ENCODE measurements around the gene GDAP1L1.
"Not testable (repeated sequence)": the region's sequence is repeated elsewhere in the genome, so short reads cannot be mapped to it uniquely, and the experiment has no call there.

The GDAP1L1 gene

DNA sequence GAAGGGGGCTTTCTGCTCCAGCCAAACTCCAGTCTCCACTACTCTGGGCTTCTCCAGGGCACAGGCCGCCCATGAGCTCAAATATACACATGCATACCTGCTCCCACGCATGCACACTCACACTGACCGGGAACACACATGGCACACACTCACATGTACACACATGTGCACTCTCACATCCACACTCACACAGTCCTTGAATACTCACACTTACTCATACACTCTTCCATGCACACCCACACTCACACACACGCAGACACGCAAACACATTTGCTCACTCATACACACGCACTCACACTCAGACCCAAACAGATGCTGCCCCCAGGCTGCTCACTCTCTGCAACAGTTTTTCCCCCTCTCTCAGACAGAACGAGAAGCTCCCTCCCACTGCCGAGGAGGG is 7.0 kb downstream of the GDAP1L1 start:
- DNase-seq (ENCODE audit: low read depth in 1 of 2, low spot score in 1 of 2), result no peak

DNA sequence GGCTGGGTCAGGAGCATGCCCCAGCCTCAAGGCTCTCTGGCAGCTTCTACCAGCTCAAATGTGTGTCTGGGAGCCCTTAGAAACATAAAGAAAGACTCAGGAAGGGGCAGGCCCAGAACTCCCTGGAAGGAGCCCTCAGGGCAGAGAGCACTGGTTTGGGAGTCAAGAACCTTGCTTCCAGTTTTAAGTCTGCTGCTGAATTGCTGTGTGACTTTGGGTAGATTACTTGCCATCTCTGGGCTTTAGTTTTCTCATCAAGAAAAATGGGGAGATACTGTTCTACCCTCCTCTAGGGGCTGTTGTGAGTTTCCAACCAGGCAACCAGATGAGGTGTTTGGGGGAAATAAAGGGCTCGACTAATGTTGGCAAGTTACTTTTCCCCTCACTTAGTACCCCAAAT is 8.8 kb downstream of the GDAP1L1 start:
- no peak for DNase-seq (ENCODE audit: low read depth in 1 of 2, low spot score in 1 of 2)

DNA sequence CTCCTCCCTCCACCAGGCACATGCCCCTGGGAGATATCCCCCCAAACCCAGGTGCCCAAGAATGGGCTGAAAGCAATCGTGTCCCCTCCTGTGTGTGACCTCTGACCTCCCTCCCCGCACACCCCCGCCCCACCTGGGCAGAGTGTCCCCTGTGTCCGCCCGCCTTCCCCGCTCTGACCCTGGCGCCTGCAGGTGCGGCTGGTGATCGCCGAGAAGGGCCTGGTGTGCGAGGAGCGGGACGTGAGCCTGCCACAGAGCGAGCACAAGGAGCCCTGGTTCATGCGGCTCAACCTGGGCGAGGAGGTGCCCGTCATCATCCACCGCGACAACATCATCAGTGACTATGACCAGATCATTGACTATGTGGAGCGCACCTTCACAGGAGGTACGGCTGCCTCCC is 9.9 kb downstream of the GDAP1L1 start:
- no peak for DNase-seq (ENCODE audit: low read depth in 1 of 2, low spot score in 1 of 2)

DNA sequence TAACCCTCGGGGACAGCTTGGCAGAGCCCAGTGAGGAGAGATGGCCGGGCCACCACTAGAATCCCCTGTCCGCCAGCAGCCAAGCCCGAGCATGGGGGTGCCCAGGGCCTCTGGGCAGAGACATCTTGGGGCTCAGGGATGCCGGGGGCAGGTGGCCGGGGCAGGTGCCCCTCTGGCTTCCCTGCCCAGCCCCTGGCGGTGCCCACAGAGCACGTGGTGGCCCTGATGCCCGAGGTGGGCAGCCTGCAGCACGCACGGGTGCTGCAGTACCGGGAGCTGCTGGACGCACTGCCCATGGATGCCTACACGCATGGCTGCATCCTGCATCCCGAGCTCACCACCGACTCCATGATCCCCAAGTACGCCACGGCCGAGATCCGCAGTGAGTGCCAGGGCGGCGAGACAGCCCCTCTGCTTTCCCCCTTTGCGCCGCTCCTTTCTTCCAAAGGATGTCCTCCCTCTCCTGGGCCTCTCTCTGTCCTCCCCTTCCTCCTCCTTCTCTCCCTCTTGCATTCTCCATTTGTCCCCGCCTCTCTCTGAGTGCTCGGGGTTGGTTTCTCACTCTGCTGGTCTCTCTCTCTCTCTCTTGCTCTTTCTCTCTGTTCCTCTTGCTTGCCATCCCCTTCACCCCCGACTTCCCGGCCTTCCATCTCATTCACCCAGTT is 11.2 kb downstream of the GDAP1L1 start:
- no peak for DNase-seq (ENCODE audit: low read depth in 1 of 2, low spot score in 1 of 2)

GRCh38 chr20:44264287-44264686 is 17.2 kb downstream of the GDAP1L1 start:
- DNase-seq (ENCODE audit: low read depth in 1 of 2, low spot score in 1 of 2), result no peak

GRCh38 chr20:44268802-44269201 is 21.7 kb downstream of the GDAP1L1 start:
- DNase-seq (ENCODE audit: low read depth in 1 of 2, low spot score in 1 of 2), result no peak

- DNase-seq (ENCODE audit: low read depth in 1 of 2, low spot score in 1 of 2), result no peak
These were observed 25.0 kb downstream of the GDAP1L1 start for GRCh38 chr20:44271915-44272663.

- no peak for DNase-seq (ENCODE audit: low read depth in 1 of 2, low spot score in 1 of 2)
These were observed 26.4 kb downstream of the GDAP1L1 start for GRCh38 chr20:44273231-44274215.

DNA sequence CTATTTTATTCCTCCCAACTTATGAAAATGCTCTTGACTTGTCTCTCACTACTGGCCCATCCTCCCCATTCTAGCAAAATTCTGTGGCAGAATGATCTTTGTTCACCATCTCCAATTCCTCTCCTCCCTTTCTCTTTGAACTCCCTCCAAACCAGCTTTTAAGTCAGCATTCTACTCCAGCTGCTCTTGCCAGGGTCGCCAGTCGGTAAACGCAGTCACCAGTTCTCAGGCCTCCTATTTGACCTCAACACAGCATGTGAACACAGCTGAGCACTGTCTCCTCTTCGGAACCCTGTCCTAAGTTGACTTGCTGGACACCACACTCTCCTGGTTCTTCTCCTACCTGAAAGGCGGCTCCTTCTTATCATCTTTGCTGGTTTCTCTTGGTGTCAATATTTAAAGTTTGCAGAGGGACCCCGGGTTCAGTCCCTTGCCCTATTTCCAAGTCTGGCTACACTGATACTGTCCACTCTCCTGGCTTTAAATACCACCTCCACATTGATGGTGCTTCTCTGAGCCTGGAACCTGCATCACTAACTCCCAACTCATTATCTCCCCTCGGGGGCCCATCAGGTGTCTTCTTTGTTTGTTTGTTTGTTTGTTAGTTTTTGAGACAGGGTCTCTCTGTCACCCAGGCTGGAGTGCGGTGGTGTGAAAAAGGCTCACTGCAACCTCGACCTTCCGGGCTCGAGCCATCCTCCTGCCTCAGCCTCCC is 27.4 kb downstream of the GDAP1L1 start:
- no peak for DNase-seq (ENCODE audit: low read depth in 1 of 2, low spot score in 1 of 2)

- no peak for DNase-seq (ENCODE audit: low read depth in 1 of 2, low spot score in 1 of 2)
These were observed 32.1 kb downstream of the GDAP1L1 start for GRCh38 chr20:44279228-44279627.

- no peak for DNase-seq (ENCODE audit: low read depth in 1 of 2, low spot score in 1 of 2)
These were observed 33.3 kb downstream of the GDAP1L1 start for GRCh38 chr20:44280387-44280786.

- no peak for DNase-seq (ENCODE audit: low read depth in 1 of 2, low spot score in 1 of 2)
These were observed 35.1 kb downstream of the GDAP1L1 start for GRCh38 chr20:44282192-44282591.

DNA sequence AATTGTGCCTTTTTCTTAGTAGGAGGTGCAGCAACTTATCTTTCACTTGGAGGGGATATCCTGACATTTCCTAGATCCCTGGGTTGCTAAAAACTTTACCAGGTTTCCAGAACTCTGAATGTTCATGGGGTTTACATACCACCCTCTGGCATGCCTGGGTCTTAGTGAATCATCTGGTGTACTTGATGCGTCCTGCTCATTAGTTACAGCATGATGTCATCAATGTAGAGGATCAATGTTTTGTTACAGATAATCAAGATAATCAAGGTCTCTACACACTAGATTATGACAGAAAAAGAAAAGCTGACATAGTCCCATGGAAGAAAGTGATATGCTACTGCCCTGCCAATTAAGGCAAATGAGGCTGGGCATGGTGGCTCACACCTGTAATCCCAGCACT is 36.9 kb downstream of the GDAP1L1 start:
- DNase-seq (ENCODE audit: low read depth in 1 of 2, low spot score in 1 of 2), result no peak

DNA sequence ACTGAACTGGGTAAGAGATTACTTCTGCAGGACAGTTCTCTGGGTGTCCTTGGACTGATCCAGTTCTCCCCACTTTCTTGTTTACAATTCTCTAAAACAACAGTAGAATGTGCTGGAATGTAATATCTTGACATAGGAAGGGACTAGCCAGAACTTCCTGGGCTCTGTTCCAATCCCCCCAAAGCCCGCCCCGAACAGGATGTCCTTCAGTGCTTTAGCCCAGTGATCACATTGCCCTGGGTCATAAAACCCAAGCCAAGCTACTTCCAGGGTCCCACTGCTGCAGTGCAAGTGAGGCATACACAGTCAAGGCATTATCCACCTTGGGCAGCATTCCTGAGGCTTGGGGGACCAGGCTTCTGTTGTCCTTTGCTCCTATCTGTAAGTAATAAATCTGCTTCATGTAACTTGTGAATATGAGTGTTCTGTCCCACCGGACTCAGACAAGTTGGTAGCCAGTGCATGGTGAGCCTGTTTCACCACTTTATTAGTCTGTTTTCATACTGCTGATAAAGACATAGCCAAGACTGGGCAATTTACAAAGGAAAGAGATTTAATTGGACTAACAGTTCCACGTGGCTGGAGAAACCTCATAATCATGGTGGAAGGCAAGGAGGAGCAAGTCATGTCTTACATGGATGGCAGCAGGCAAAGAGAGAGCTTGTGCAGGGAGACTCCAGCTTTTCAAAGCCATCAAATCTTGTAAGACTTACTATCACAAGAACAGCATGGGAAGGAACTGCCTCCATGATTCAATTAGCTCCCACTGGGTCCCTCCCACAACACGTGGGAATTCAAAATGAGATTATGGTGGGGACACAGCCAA is 40.4 kb downstream of the GDAP1L1 start:
- no peak for DNase-seq (ENCODE audit: low read depth in 1 of 2, low spot score in 1 of 2)

DNA sequence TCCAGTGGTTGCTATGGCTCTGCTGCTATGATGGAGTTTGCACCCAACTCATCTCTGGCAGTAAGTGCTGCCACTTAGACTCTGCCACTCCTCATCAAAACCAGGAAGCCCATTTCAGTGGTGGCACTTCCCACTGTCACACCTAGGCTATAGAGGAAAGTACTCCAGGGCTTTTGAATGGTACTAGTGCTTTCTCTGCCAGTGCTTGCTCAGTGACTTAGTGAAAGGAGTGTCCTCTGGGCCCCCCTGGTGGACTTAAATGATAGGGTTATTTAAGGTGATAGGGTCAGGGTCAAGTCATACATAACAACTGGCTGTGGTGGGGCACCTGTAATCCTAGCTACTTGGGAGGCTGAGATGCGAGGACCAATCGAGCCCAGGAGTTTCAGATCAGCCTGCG is 41.1 kb downstream of the GDAP1L1 start:
- no peak for DNase-seq (ENCODE audit: low read depth in 1 of 2, low spot score in 1 of 2)

DNA sequence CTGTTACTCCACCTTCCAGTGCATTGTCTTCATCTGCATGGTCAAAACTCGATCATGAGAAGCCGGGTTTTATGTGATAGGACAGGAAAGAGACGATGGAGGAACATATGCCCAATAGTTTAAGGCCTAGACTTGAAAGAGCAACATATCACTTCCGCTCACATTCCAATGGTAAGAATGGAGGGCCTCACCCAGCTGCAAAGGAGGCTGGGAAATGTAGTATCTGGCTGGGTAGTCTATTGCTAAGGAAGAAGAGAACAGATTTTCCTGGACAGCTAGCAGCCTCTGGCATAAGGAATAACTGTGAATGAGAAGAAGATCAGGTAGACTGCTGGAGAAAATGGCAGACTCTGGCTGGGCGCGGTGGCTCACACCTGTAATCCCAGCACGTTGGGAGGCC is 44.6 kb downstream of the GDAP1L1 start:
- no peak for DNase-seq (ENCODE audit: low read depth in 1 of 2, low spot score in 1 of 2)

GRCh38 chr20:44296011-44296410 is 48.9 kb downstream of the GDAP1L1 start:
- DNase-seq (ENCODE audit: low read depth in 1 of 2, low spot score in 1 of 2), result no peak

- DNase-seq (ENCODE audit: low read depth in 1 of 2, low spot score in 1 of 2), result no peak
These were observed 50.6 kb downstream of the GDAP1L1 start for GRCh38 chr20:44297721-44298120.

GRCh38 chr20:44299011-44299535 is 52.0 kb downstream of the GDAP1L1 start:
- not testable (repeated sequence) for DNase-seq (ENCODE audit: low read depth in 1 of 2, low spot score in 1 of 2)

DNA sequence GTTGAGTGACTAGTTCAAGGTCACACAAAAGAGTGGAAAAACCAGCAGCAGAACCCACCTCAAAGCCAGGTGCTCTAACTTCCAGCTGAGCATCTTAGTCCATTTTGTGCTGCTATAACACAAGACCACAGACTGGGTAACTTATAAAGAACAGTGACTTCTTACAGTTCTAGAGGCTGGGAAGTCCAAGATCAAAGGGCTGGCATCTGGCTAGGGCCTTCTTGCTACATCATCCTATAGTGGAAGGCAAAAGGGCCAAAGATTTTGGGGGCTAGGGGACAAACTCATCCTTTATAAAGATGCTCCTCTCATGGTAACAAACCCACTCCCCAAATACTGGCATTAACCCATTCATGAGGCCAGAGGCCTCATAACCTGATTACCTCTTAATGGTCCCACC is 54.2 kb downstream of the GDAP1L1 start:
- no peak for DNase-seq (ENCODE audit: low read depth in 1 of 2, low spot score in 1 of 2)
